HG03558 (cell line): ENCODE results near the gene SHQ1.

Experiments
- ATAC-seq: cut with Tn5 transposase; IDR thresholded peaks from one replicate; pipeline ENCODE4 v1.9.1; 2021; ENCODE audit warnings: moderate number of reproducible peaks; ENCODE audit not compliant: unreplicated experiment; ENCODE audit errors: extremely low read depth

The SHQ1 gene

GRCh38 chr3:72855001-72855400 is 6.8 kb upstream of the SHQ1 start:
- no peak for ATAC-seq

- peak; percentile 19 for ATAC-seq
Measured at GRCh38 chr3:72848703-72849081, 447 bp upstream of the SHQ1 start.

DNA sequence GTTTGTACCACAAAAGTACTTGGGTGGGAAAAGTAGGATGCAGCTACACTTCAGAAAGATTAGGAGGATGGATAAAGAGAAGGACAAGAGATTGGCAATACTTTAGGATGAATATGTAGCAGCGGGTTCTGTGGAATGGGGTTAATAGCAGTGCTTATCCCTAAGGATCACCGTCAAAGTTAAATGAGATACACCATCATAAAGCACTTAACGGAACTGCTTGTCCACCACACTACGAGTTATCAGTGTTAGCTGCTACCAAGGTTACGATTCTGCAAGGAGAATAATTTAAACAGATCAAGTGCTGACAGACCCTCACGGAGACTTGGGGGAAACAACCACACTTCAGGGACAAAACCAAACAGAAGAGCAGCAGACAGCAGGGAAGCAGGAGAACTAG is 963 bp downstream of the SHQ1 start:
- no peak for ATAC-seq

GRCh38 chr3:72846166-72846565 is 2.1 kb downstream of the SHQ1 start:
- ATAC-seq = no peak

GRCh38 chr3:72844436-72844993 is 3.7 kb downstream of the SHQ1 start:
- peak; percentile 30 for ATAC-seq

GRCh38 chr3:72839057-72839456 is 9.2 kb downstream of the SHQ1 start:
- ATAC-seq = no peak

DNA sequence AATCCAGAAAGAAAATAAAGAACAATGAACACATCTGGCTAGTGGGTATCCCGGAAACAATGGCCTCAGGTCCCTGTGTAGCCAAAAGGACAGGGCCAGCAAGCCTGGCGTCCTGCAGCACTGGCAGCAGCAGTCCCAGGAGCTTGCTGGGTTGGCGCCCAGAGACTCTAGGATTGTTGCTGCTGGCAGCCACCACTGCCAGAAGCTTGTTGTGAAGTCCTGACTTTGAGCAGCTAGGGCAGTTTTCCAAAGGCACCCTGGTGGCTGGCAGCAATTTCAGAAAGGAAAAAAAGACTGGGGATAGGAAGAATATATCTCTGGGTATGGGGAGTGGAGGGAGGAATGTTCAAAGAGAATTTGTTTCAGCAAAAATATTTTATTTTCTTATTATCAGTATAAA is 11.3 kb downstream of the SHQ1 start:
- no peak for ATAC-seq

DNA sequence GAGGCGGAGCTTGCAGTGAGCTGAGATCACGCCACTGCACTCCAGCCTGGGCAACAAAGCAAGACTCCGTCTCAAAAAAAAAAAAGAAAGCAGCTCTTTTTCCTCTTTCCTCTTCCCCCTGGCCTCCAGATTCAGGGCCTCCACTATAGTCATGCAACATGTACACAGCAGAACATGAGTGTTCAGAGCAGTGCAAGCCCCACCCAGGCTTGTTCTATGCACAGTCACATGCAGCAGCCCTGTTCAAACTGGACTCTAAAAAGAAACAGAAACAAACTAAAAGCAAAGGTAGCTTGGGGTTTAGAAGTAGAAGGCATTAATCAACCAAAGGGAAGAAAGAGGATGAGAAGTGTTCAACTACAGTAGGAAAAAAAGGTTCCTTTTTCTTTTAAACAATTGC is 11.8 kb downstream of the SHQ1 start:
- no peak for ATAC-seq

DNA sequence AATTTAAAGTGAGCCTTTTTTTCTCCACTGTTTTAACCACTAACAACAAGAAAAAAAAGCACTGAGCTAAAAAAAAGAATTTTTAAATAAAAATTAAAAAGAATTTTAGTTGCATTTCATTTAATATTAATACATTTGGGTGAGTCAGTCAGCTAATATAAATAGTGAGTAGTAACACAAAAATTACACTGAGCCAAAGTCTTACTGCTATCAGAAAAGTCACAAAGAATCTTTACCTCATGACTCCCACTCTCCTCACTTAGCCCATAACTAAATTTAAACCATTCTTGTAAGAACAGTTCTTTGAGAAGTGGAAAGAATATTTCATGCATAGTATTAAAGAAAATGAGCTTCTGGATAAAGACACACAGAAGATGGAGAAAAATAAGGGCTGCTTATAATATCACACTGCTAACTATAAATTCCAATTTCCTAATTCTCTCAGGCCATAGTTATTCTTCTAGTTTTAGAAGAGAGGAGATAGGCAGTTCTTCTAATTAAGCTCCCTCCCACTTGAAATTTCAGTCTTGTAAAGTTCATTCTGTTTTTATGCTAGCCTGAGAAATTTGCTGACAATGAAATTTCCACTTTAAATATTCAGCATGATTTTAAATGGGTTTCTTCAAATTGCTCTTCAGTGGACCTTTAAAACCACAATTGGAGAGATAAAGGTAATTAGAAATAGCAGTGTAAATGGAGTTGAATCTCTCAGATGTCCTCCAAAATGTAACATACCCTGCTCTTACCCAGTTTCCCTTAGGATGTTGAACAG is 17.6 kb downstream of the SHQ1 start:
- no peak for ATAC-seq

DNA sequence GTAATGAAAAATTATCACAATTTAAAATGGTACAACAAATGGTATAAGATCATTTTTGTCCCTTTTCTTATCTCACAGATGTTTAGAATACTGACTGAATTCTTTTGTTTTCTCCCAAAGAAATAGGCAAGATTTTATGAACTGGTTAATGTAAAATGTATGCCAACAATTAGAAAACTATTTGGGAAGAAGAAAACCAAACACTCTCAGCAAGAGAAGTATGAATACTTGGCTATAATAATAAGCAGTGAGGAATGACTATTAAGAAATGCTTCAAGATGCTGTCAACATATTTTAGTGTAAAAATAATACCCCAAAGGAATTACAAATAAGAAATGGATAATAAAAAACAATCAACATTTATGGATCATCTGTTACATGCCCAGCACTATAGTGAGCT is 18.5 kb downstream of the SHQ1 start:
- no peak for ATAC-seq

- ATAC-seq = no peak
Measured at GRCh38 chr3:72821161-72821781, 27.0 kb downstream of the SHQ1 start.

DNA sequence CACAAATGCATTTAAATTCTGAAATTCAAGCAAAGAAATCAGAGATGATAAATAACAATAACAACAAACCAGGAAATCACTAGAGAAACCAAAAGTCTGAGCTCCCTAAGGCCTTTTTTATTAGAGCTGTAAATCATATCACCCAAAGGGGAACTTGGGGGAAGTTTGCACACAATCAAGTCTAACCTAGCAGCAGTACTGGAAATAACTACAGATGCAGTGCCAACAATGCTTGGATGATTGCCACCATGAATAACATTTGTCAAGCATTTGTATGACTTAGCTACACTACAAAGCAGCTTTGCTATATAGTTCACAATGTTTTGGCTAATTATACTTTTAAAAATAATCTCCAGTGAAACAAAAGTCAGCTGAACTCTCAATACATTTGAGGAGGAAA is 27.8 kb downstream of the SHQ1 start:
- ATAC-seq = no peak

- ATAC-seq = no peak
Measured at GRCh38 chr3:72818905-72819304, 29.3 kb downstream of the SHQ1 start.

DNA sequence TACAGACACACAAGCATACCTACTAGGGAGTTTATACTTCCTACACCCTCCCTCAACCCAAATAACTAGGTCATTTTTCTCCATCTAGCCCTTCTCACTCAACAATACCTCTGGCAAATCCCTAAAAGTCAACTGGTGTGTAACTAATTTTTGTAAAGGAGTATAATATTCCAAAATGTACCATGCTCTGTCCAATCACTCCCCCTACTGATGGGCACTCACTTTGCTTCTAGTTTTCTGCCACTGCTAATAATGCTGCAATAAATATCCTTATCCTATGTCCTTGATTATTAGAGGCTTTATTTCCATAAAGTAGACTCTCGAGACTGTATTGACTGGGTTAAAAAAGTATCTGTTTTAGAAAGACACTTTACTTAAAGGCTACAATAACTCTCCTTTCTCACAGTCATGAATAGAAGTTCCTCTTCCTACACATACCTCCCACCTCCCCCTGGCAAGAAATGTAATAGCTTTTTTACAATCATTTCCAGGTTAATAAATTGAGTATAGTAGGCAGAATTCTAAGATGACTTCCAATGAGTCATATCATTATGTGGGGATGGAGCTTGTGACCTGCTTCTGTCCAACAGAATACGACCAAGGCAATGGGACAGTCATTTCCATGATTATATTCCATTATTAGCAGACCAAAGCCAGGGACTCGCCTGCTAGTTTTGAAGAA is 30.0 kb downstream of the SHQ1 start:
- no peak for ATAC-seq

DNA sequence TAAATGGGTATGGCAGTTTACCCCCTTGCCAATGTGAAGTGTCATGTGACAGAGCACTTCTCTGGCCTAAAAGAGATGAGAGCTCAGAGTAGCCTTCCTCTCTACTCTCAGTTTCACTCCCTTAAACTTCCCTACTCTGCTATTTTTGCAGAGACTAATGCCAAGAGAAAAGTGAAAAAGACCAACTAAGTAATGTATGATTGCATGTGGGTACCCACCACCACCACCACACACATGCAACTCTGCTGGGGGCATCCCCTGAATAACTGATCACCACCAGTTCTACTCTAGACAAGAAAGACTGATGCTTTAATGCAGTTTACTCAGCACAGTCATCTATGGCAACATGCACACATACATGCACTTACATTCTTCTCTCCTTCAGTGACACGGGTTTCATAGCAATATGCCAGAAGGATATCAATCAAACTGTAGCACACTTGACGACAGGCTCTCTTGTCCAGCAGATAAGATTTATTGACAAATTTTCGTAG is 31.3 kb downstream of the SHQ1 start:
- peak; percentile 65 for ATAC-seq

DNA sequence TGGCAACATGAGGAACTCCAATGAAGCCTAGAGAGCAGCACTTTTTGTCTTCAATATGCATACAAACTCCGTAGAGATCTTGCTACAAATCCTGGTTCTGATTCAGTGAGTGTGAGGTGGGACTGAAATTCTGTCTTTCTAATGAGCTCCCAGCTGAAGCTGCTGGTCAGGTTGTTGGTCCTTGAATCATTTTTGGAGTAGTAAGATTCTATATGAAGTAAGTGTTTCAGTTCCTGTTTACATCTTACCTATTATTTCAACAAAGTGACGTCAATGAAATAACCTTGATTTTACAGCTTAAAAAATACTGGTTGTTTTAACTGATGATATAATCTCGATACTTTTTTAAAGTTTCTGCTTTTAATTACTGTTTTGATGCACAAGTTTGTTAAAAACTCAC is 33.9 kb downstream of the SHQ1 start:
- no peak for ATAC-seq

- ATAC-seq = no peak
Measured at GRCh38 chr3:72812201-72812600, 36.0 kb downstream of the SHQ1 start.

DNA sequence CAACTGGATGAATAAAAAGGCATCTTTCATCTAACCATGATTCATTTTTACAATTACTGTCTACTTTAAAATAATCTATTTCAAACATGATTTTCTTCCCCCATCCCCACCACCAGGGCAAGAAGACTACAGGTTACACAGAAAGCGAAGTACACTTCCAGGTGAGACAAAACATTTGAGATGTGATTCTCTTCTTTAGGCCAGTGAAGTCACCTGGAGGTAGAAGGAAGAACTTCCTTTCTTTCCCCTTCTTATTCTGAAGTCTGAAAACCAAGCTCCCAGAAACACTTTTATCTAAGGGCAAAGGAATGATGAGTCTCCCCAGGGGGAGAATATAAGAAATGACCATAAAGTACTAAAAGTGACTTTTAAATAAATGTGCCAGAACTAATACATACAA is 36.7 kb downstream of the SHQ1 start:
- no peak for ATAC-seq

GRCh38 chr3:72810659-72811434 is 37.4 kb downstream of the SHQ1 start:
- no peak for ATAC-seq

GRCh38 chr3:72810063-72810462 is 38.2 kb downstream of the SHQ1 start:
- ATAC-seq = no peak
